Body of pancreas (tissue), 4 donors: ENCODE measurements around the gene XRCC6.
"Not testable (repeated sequence)": the region's sequence is repeated elsewhere in the genome, so short reads cannot be mapped to it uniquely, and the experiment has no call there.

Source experiments
- POLR2A ChIP-seq, 3 donors: fragments of 450-650 bp; IDR thresholded peaks; one replicate each; pipeline ENCODE4 v1.6.1; 2016; ENCODE audit warnings: antibody characterized with exemption in 3 of 3, mild to moderate bottlenecking in 2 of 3
- TF ChIP-seq, protein P1 (sequence below), 7 experiments: fragments of 450-650 bp in 4 of 7; fragments of 200-600 bp in 3 of 7; sonication (generic) in 3 of 7; IDR thresholded peaks; one replicate each; pipeline ENCODE4 v1.5.1; 2016 to 2019; ENCODE audit warnings: antibody characterized with exemption in 7 of 7

DNA sequence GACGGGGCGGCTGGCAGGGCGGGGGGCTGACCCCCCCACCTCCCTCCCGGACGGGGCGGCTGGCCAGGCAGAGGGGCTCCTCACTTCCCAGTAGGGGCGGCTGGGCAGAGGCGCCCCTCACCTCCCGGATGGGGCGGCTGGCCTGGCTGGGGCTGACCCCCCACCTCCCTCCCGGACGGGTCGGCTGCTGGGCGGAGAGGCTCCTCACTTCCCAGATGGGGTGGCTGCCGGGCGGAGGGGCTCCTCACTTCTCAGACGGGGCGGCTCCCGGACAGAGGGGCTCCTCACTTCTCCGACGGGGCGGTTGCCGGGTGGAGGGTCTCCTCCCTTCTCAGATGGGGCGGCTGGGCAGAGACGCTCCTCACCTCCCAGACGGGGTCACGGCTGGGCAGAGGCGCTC lies 10.0 kb downstream of the XRCC6 start:
- TF ChIP-seq, protein P1, sequence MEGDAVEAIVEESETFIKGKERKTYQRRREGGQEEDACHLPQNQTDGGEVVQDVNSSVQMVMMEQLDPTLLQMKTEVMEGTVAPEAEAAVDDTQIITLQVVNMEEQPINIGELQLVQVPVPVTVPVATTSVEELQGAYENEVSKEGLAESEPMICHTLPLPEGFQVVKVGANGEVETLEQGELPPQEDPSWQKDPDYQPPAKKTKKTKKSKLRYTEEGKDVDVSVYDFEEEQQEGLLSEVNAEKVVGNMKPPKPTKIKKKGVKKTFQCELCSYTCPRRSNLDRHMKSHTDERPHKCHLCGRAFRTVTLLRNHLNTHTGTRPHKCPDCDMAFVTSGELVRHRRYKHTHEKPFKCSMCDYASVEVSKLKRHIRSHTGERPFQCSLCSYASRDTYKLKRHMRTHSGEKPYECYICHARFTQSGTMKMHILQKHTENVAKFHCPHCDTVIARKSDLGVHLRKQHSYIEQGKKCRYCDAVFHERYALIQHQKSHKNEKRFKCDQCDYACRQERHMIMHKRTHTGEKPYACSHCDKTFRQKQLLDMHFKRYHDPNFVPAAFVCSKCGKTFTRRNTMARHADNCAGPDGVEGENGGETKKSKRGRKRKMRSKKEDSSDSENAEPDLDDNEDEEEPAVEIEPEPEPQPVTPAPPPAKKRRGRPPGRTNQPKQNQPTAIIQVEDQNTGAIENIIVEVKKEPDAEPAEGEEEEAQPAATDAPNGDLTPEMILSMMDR (IDR thresholded peaks at IDR 0.05) = not testable (repeated sequence)
- not testable (repeated sequence) for TF ChIP-seq POLR2A (IDR thresholded peaks at IDR 0.05)
